Liver (tissue), 9 donors: ENCODE measurements around the gene CHERP. TPM values are rescaled to one million over a fixed set of nuclear protein-coding genes. Genes with fewer than 3 reads are reported as not detected.

Experiments
- DNase-seq: peaks from one replicate; pipeline ENCODE4 v3.0.0-alpha.2; 2017; ENCODE audit warnings: low spot score
- H3K27ac ChIP-seq, 2 donors: one replicate each; pipeline ENCODE4 v1.7.0; 2013; ENCODE audit warnings: inconsistent platforms in 2 of 2, low read length in 2 of 2, control low read depth in 1 of 2, low read depth in 1 of 2, mild to moderate bottlenecking in 1 of 2
- H3K27me3 ChIP-seq, 4 donors: one replicate each; pipeline versions ENCODE4 v1.6.1 to v1.7.0; 2013; ENCODE audit warnings: low read length in 3 of 4, inconsistent platforms in 1 of 4, mild to moderate bottlenecking in 1 of 4, moderate library complexity in 1 of 4; ENCODE audit not compliant: control insufficient read depth in 4 of 4, insufficient read depth in 4 of 4
- H3K36me3 ChIP-seq, 4 donors: one replicate each; pipeline versions ENCODE4 v1.6.1 to v1.7.0; 2013; ENCODE audit warnings: low read length in 3 of 4, mild to moderate bottlenecking in 3 of 4, low read depth in 1 of 4, moderate library complexity in 1 of 4; ENCODE audit not compliant: control insufficient read depth in 4 of 4, insufficient read depth in 3 of 4
- H3K4me1 ChIP-seq, 4 donors: one replicate each; pipeline versions ENCODE4 v1.6.1 to v1.7.0; 2013; ENCODE audit warnings: low read length in 3 of 4, mild to moderate bottlenecking in 3 of 4, moderate library complexity in 1 of 4; ENCODE audit not compliant: control insufficient read depth in 4 of 4, insufficient read depth in 4 of 4
- H3K4me3 ChIP-seq, 3 donors: one replicate each; pipeline versions ENCODE4 v1.6.1 to v1.7.0; 2013; ENCODE audit warnings: low read length in 3 of 3, control low read depth in 1 of 3, low read depth in 1 of 3, mild to moderate bottlenecking in 1 of 3
- H3K9ac ChIP-seq, 2 donors: one replicate each; pipeline ENCODE4 v1.7.0; 2013; ENCODE audit warnings: low read length in 2 of 2, mild to moderate bottlenecking in 2 of 2, moderate library complexity in 2 of 2, control low read depth in 1 of 2, low read depth in 1 of 2
- H3K9me3 ChIP-seq, 4 donors: one replicate each; pipeline versions ENCODE4 v1.6.1 to v1.7.0; 2013; ENCODE audit warnings: low read length in 3 of 4; ENCODE audit not compliant: control insufficient read depth in 4 of 4
- ATF3 ChIP-seq: IDR thresholded peaks from 2 replicates; pipeline ENCODE4 v1.6.1; 2016; ENCODE audit warnings: antibody characterized with exemption
- EGR1 ChIP-seq, 2 donors: IDR thresholded peaks; 2 replicates each; pipeline ENCODE4 v1.6.1; 2016 to 2018; ENCODE audit warnings: antibody characterized with exemption in 2 of 2, low read depth in 2 of 2
- FOXA1 ChIP-seq: IDR thresholded peaks from 2 replicates; pipeline ENCODE4 v1.6.1; 2016; ENCODE audit warnings: antibody characterized with exemption
- FOXA2 ChIP-seq: IDR thresholded peaks from 2 replicates; pipeline ENCODE4 v1.6.1; 2016; ENCODE audit warnings: antibody characterized with exemption
- GABPA ChIP-seq, 2 donors: IDR thresholded peaks in 1 of 2; conservative IDR thresholded peaks in 1 of 2; 2 replicates each; pipeline ENCODE4 v1.6.1; 2016; ENCODE audit warnings: antibody characterized with exemption in 2 of 2, mild to moderate bottlenecking in 1 of 2, moderate library complexity in 1 of 2
- HNF4A ChIP-seq, 2 donors: conservative IDR thresholded peaks; 2 replicates each; pipeline ENCODE4 v1.6.1; 2016; ENCODE audit warnings: antibody characterized with exemption in 2 of 2, mild to moderate bottlenecking in 2 of 2
- HNF4G ChIP-seq: IDR thresholded peaks from 2 replicates; pipeline ENCODE4 v1.6.1; 2016; ENCODE audit warnings: antibody characterized with exemption
- JUND ChIP-seq, 2 donors: IDR thresholded peaks; 2 replicates each; pipeline ENCODE4 v1.6.1; 2016; ENCODE audit warnings: antibody characterized with exemption in 2 of 2
- MAX ChIP-seq: IDR thresholded peaks from 2 replicates; pipeline ENCODE4 v1.6.1; 2016; ENCODE audit warnings: antibody characterized with exemption
- NR2F2 ChIP-seq: IDR thresholded peaks from 2 replicates; pipeline ENCODE4 v1.6.1; 2016; ENCODE audit warnings: antibody characterized with exemption
- RAD21 ChIP-seq, 2 donors: IDR thresholded peaks; 2 replicates each; pipeline ENCODE4 v1.6.1; 2016; ENCODE audit warnings: antibody characterized with exemption in 2 of 2, mild to moderate bottlenecking in 2 of 2
- REST ChIP-seq: IDR thresholded peaks from 2 replicates; pipeline ENCODE4 v1.6.1; 2016; ENCODE audit warnings: antibody characterized with exemption, mild to moderate bottlenecking
- RXRA ChIP-seq, 2 donors: IDR thresholded peaks; 2 replicates each; pipeline ENCODE4 v1.6.1; 2017 to 2018; ENCODE audit warnings: antibody characterized with exemption in 2 of 2, mild to moderate bottlenecking in 1 of 2
- SP1 ChIP-seq: IDR thresholded peaks from 2 replicates; pipeline ENCODE4 v1.6.1; 2018; ENCODE audit warnings: antibody characterized with exemption, mild to moderate bottlenecking
- TAF1 ChIP-seq: conservative IDR thresholded peaks from 2 replicates; pipeline ENCODE4 v1.6.1; 2016; ENCODE audit warnings: antibody characterized with exemption, mild to moderate bottlenecking
- YY1 ChIP-seq: IDR thresholded peaks from 2 replicates; pipeline ENCODE4 v1.6.1; 2016; ENCODE audit warnings: antibody characterized with exemption, mild to moderate bottlenecking
- ZBTB33 ChIP-seq: IDR thresholded peaks from 2 replicates; pipeline ENCODE4 v1.6.1; 2016; ENCODE audit warnings: antibody characterized with exemption
- WGBS: extraction: QIAGEN DNeasy Blood & Tissue Kit; methylation state at CpG from one replicate; pipeline ENCODE4 v1.1.7; 2013; 5-methylcytosine and 5-hydroxymethylcytosine counted together
- polyA plus RNA-seq, 2 donors: library from polyadenylated mRNA; stranded (reverse) in 1 of 2; unstranded in 1 of 2; fragments of 200-250 nt in 1 of 2; fragments of >200 nt in 1 of 2; fragmentation: Nextera tagmentation in 1 of 2; extraction: Ambion mirVana in 1 of 2; gene quantifications; one replicate each; pipeline versions ENCODE4 v1.2.1 to v1.2.3, GENCODE V29; 2013 to 2015
- total RNA-seq, 2 donors: library from RNA; depleted of rRNA; stranded (reverse); fragments of >200 nt; gene quantifications; one replicate each; pipeline ENCODE4 v1.2.3, GENCODE V29; 2014
- donor health status: healthy.
- donor health status: healthy.
- donor health status: healthy.
- donor health status: healthy.
- donor health status: healthy.

CHERP gene
- total and polyA plus RNA-seq, 4 donors: 8.5 to 14.0 (median 9.0) TPM

GRCh38 chr19:16573925-16574324, 31.7 kb upstream of the CHERP start:
- peaks cover 24 to 60% (median 49%) of the 10 kb centered on the region in 4 donors for H3K4me1 ChIP-seq
- H3K4me3 ChIP-seq: no peak overlapping the region

GRCh38 chr19:16573296-16573695, 31.1 kb upstream of the CHERP start:
- H3K4me1 ChIP-seq: peaks cover 24 to 60% (median 49%) of the 10 kb centered on the region in 4 donors
- peak overlapping the region; percentile 83 to 89 (median 88) for H3K4me3 ChIP-seq
- H3K36me3 ChIP-seq: peaks cover 4 to 11% (median 8%) of the 10 kb centered on the region in 4 donors
- H3K27me3 ChIP-seq: no peaks in the 10 kb centered on the region
- H3K9me3 ChIP-seq: no peaks in the 10 kb centered on the region
- no peak for DNase-seq
- H3K9ac ChIP-seq: no peak overlapping the region
- WGBS: 72% methylated on average over 13 of the region's 13 CpGs
- peak overlapping the region in 1 of 2 donors; percentile 71 for H3K27ac ChIP-seq
- TF ChIP-seq HNF4A (conservative IDR thresholded peaks at IDR 0.05): no peak
- no peak for TF ChIP-seq ZBTB33
- no peak for TF ChIP-seq FOXA2
- TF ChIP-seq NR2F2: no peak
- no peak for TF ChIP-seq SP1
- TF ChIP-seq YY1: no peak
- TF ChIP-seq HNF4G: no peak

More at GRCh38 chr19:16573925-16574324, 31.7 kb upstream of the CHERP start:
- no peak for DNase-seq
- TF ChIP-seq SP1 (no peak), MAX (no peak), ZBTB33 (no peak), TAF1 (no peak), HNF4A (conservative IDR thresholded peaks at IDR 0.05) (no peak), RAD21 (IDR thresholded peaks at IDR 0.05) (no peak), ATF3 (no peak), RXRA (IDR thresholded peaks at IDR 0.05) (no peak), REST (no peak), FOXA1 (no peak), JUND (IDR thresholded peaks at IDR 0.05) (no peak), EGR1 (IDR thresholded peaks at IDR 0.05; ENCODE audit: low read depth in 2 of 2) (no peak), GABPA (IDR thresholded peaks at IDR 0.05 in 1 of 2, conservative IDR thresholded peaks at IDR 0.05 in 1 of 2) (no peak), YY1 (no peak), HNF4G (no peak)
- H3K9me3 ChIP-seq: no peaks in the 10 kb centered on the region
- peaks cover 6 to 10% (median 8%) of the 10 kb centered on the region in 4 donors for H3K36me3 ChIP-seq
- H3K9ac ChIP-seq: no peak overlapping the region
- no peaks in the 10 kb centered on the region for H3K27me3 ChIP-seq
- no peak overlapping the region for H3K27ac ChIP-seq
